Measurements from ENCODE around the gene ABCC6.
"Not testable (repeated sequence)": the region's sequence is repeated elsewhere in the genome, so short reads cannot be mapped to it uniquely, and the experiment has no call there.

The ABCC6 gene

GRCh38 chr16:16188827-16189226 is 34.5 kb downstream of the ABCC6 start:
- no peak for DNase-seq

GRCh38 chr16:16186820-16187219 is 36.5 kb downstream of the ABCC6 start:
- DNase-seq = no peak

GRCh38 chr16:16185095-16185494 is 38.2 kb downstream of the ABCC6 start:
- DNase-seq = no peak

GRCh38 chr16:16184594-16184993 is 38.7 kb downstream of the ABCC6 start:
- no peak for DNase-seq

- no peak for DNase-seq
These were observed 39.7 kb downstream of the ABCC6 start for GRCh38 chr16:16183562-16183961.

GRCh38 chr16:16182918-16183317 is 40.4 kb downstream of the ABCC6 start:
- no peak for DNase-seq

- not testable (repeated sequence) for DNase-seq
These were observed 41.5 kb downstream of the ABCC6 start for GRCh38 chr16:16181748-16182147.

- no peak for DNase-seq
These were observed 44.7 kb downstream of the ABCC6 start for GRCh38 chr16:16178455-16179162.

GRCh38 chr16:16176328-16176727 is 47.0 kb downstream of the ABCC6 start:
- DNase-seq = no peak

GRCh38 chr16:16175296-16175695 is 48.0 kb downstream of the ABCC6 start:
- DNase-seq = no peak

GRCh38 chr16:16172991-16173390 is 50.3 kb downstream of the ABCC6 start:
- DNase-seq = no peak

GRCh38 chr16:16171332-16171919 is 51.9 kb downstream of the ABCC6 start:
- no peak for DNase-seq

- DNase-seq = no peak
These were observed 53.7 kb downstream of the ABCC6 start for GRCh38 chr16:16169615-16170014.

GRCh38 chr16:16168431-16168830 is 54.9 kb downstream of the ABCC6 start:
- no peak for DNase-seq

GRCh38 chr16:16167927-16168326 is 55.4 kb downstream of the ABCC6 start:
- no peak for DNase-seq

- DNase-seq = no peak
These were observed 56.3 kb downstream of the ABCC6 start for GRCh38 chr16:16166949-16167348.

GRCh38 chr16:16166085-16166484 is 57.2 kb downstream of the ABCC6 start:
- no peak for DNase-seq

GRCh38 chr16:16164243-16164642 is 59.1 kb downstream of the ABCC6 start:
- DNase-seq = no peak

GRCh38 chr16:16163571-16163970 is 59.7 kb downstream of the ABCC6 start:
- DNase-seq = no peak

GRCh38 chr16:16163109-16163508 is 60.2 kb downstream of the ABCC6 start:
- DNase-seq = no peak

- DNase-seq = no peak
These were observed 60.7 kb downstream of the ABCC6 start for GRCh38 chr16:16162591-16162990.

GRCh38 chr16:16161840-16162239 is 61.5 kb downstream of the ABCC6 start:
- DNase-seq = not testable (repeated sequence)

- no peak for DNase-seq
These were observed 62.0 kb downstream of the ABCC6 start for GRCh38 chr16:16161319-16161718.

- DNase-seq = no peak
These were observed 63.6 kb downstream of the ABCC6 start for GRCh38 chr16:16159662-16160061.
